A673 (cell line): ENCODE data around the gene CFLAR. TPM values are rescaled to one million over a fixed set of nuclear protein-coding genes. Genes with fewer than 3 reads are reported as not detected.

ENCODE experiments used
- BruUV-seq: library from RNA; stranded (reverse); fragments of 400-500 nt; replicated peaks from 2 replicates; lab custom pipeline; 2021; lab: Mats Ljungman, UMichigan
- CTCF ChIA-PET: fragments of 300-600 bp; sonication (Branson Sonifier 250); formaldehyde crosslinking; loops from one replicate; lab custom pipeline; 2022; ENCODE audit warnings: antibody characterized with exemption; lab: Charles Lee
- POLR2A ChIA-PET: fragments of 300-600 bp; sonication (Branson Sonifier 250); formaldehyde crosslinking; loops from one replicate; lab custom pipeline; 2022; ENCODE audit warnings: antibody characterized with exemption; ENCODE audit not compliant: low non-redundant PET; lab: Charles Lee
- DNase-seq: peaks from one replicate; pipeline ENCODE4 v3.0.0-alpha.2; 2015; ENCODE audit warnings: low spot score
- H3K27ac ChIP-seq: fragments of 200-600 bp; sonication (generic); 2 replicates; pipeline ENCODE4 v1.5.1; 2016; ENCODE audit warnings: mixed run types, low read depth, mild to moderate bottlenecking, mixed read lengths, antibody characterized with exemption, low read length; ENCODE audit not compliant: poor library complexity, severe bottlenecking
- H3K27me3 ChIP-seq: fragments of 200-600 bp; sonication (generic); replicated peaks from 2 replicates; pipeline ENCODE4 v1.6.1; 2017; ENCODE audit warnings: mixed run types, low read depth, mild to moderate bottlenecking, mixed read lengths, antibody characterized with exemption, low read length; ENCODE audit not compliant: insufficient read depth, poor library complexity
- H3K36me3 ChIP-seq: fragments of 200-600 bp; sonication (generic); 2 replicates; pipeline ENCODE4 v1.6.1; 2016; ENCODE audit warnings: mixed run types, mild to moderate bottlenecking, mixed read lengths, antibody characterized with exemption, low read length; ENCODE audit not compliant: insufficient read depth, poor library complexity, severe bottlenecking
- H3K4me1 ChIP-seq: fragments of 200-600 bp; sonication (generic); 2 replicates; pipeline ENCODE4 v1.6.1; 2017; ENCODE audit warnings: mixed run types, mild to moderate bottlenecking, mixed read lengths, antibody characterized with exemption, low read length; ENCODE audit not compliant: insufficient read depth, poor library complexity, severe bottlenecking
- H3K4me3 ChIP-seq: fragments of 200-600 bp; sonication (generic); 2 replicates; pipeline ENCODE4 v1.5.1; 2016; ENCODE audit warnings: low read depth, mixed run types, mild to moderate bottlenecking, mixed read lengths, low read length; ENCODE audit not compliant: poor library complexity, severe bottlenecking
- H3K9me3 ChIP-seq: fragments of 200-600 bp; sonication (generic); 2 replicates; pipeline ENCODE4 v1.6.1; 2016; ENCODE audit warnings: mixed run types, low read depth, mild to moderate bottlenecking, mixed read lengths, antibody characterized with exemption, low read length; ENCODE audit not compliant: poor library complexity, severe bottlenecking
- EZH2 ChIP-seq: fragments of 200-600 bp; sonication (generic); IDR thresholded peaks from 2 replicates; pipeline ENCODE4 v1.6.1; 2017; ENCODE audit warnings: borderline replicate concordance, low read depth, mild to moderate bottlenecking, mixed read lengths, antibody characterized with exemption, low read length; ENCODE audit not compliant: poor library complexity, severe bottlenecking
- intact Hi-C: fragments of 100-400 bp; cut with micrococcal nuclease; formaldehyde crosslinking; loops from one replicate; pipeline ENCODE4 v1.10.0; 2022; ENCODE audit not compliant: unreplicated experiment
- total RNA-seq: library from RNA; stranded (reverse); gene quantifications from 2 replicates; pipeline ENCODE4 v1.2.3, GENCODE V29; 2021
- TF ChIP-seq, protein P1 (sequence below): fragments of 300-800, 200-600 bp; sonication (generic); conservative IDR thresholded peaks from 2 replicates; pipeline ENCODE4 v1.5.1; 2017; ENCODE audit warnings: low read depth, mild to moderate bottlenecking, antibody characterized with exemption, low read length, moderate library complexity, mixed read lengths

The CFLAR gene
- total RNA-seq, 1 experiment from 2014 or later: 55.1 TPM

DNA sequence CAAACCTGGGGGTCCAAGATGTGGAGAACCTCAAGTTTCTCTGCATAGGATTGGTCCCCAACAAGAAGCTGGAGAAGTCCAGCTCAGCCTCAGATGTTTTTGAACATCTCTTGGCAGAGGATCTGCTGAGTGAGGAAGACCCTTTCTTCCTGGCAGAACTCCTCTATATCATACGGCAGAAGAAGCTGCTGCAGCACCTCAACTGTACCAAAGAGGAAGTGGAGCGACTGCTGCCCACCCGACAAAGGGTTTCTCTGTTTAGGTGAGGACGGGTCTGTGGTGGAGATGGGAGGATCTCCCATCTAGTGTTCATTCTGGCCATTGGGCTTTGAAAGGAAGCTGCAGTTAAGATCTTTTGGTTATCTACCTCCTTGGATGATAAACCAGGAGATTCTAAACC is 69.9 kb downstream of the CFLAR start:
- Histone ChIP-seq H3K27me3 (no peaks in the 10 kb centered on the region), H3K9me3 (no peaks in the 10 kb centered on the region), H3K4me1 (no peaks in the 10 kb centered on the region), H3K36me3 (no peaks in the 10 kb centered on the region), H3K27ac (no peak overlapping the region), H3K4me3 (no peak overlapping the region)
- DNase-seq: no peak
- POLR2A ChIA-PET: no interaction called here
- CTCF ChIA-PET: no interaction called here
- intact Hi-C loops: no loop called here
- TF ChIP-seq EZH2: no peak
- TF ChIP-seq, protein P1, sequence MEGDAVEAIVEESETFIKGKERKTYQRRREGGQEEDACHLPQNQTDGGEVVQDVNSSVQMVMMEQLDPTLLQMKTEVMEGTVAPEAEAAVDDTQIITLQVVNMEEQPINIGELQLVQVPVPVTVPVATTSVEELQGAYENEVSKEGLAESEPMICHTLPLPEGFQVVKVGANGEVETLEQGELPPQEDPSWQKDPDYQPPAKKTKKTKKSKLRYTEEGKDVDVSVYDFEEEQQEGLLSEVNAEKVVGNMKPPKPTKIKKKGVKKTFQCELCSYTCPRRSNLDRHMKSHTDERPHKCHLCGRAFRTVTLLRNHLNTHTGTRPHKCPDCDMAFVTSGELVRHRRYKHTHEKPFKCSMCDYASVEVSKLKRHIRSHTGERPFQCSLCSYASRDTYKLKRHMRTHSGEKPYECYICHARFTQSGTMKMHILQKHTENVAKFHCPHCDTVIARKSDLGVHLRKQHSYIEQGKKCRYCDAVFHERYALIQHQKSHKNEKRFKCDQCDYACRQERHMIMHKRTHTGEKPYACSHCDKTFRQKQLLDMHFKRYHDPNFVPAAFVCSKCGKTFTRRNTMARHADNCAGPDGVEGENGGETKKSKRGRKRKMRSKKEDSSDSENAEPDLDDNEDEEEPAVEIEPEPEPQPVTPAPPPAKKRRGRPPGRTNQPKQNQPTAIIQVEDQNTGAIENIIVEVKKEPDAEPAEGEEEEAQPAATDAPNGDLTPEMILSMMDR: no peak
- BruUV-seq: no TSS peak

DNA sequence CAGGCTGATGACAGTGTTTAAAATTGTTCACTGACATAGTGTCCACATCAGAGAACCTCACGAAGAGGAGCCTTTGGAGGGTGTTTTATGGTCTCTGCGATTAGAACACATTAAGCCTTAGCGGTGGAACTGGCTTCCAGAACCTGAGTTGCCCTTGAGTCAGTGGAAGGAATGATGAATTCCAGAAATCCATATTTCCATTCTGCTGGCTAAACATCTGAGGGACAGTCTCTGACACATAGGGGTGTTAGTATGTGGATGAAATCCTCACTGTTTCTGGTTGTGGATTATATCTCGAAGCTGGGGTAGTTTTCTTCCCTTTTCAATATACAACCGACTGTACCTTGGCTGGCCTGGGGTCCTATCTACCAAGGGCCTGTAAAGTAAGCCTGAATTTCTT is 71.0 kb downstream of the CFLAR start:
- Histone ChIP-seq H3K9me3 (no peaks in the 10 kb centered on the region), H3K27ac (no peak overlapping the region), H3K4me1 (no peaks in the 10 kb centered on the region), H3K36me3 (no peaks in the 10 kb centered on the region), H3K4me3 (no peak overlapping the region), H3K27me3 (no peaks in the 10 kb centered on the region)
- DNase-seq: no peak
- BruUV-seq: no TSS peak
- intact Hi-C loops: no loop called here
- TF ChIP-seq EZH2: no peak
- TF ChIP-seq, protein P1: no peak
- ChIA-PET CTCF (no interaction called here), POLR2A (no interaction called here)

DNA sequence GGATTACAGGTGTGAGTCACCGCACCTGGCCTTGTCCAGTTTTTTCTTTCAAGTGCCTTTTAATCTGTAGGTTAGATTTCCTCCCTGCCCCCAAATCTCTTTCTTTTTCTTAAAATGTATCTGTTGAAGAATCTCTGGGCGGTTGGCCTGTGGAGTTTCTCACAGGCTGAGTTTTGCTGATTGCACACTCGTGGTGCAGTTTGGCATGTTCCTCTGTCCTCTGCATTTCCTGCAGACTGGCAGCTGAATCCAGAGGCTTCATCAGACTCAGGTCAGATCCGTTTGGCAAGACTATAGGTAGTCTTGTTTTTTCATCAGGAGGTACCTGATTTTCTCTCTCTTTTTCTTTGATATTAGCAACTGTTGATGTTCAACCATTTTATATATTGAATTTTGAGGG is 72.5 kb downstream of the CFLAR start:
- H3K36me3 ChIP-seq: no peaks in the 10 kb centered on the region
- POLR2A ChIA-PET: interaction anchor here (0.6 kb wide), 2 partner anchors 28 to 44 kb away, joined by 4 to 6 read pairs; no protein-coding TSS in a partner anchor
- TF ChIP-seq, protein P1: no peak
- TF ChIP-seq EZH2: no peak
- intact Hi-C loops: no loop called here
- no peaks in the 10 kb centered on the region for H3K9me3 ChIP-seq
- H3K4me3 ChIP-seq: no peak overlapping the region
- no TSS peak for BruUV-seq
- no peak overlapping the region for H3K27ac ChIP-seq
- no peaks in the 10 kb centered on the region for H3K27me3 ChIP-seq
- no peak for DNase-seq
- CTCF ChIA-PET: no interaction called here
- H3K4me1 ChIP-seq: no peaks in the 10 kb centered on the region
